ENCODE measurements around the gene FNIP1. TPM values are rescaled to one million over a fixed set of nuclear protein-coding genes. Genes with fewer than 3 reads are reported as not detected.

FNIP1 gene
- total RNA-seq, 2 donors from 2014 or later, result 19.9 to 25.6 TPM

- Mint-ChIP-seq H3K36me3 (ENCODE audit: low read depth) (no peaks in the 10 kb centered on the region), H3K27me3 (ENCODE audit: insufficient read depth) (no peaks in the 10 kb centered on the region), H3K4me3 (peak overlapping the region; percentile 96), H3K9me3 (no peaks in the 10 kb centered on the region), H3K27ac (peak overlapping the region; percentile 98), H3K4me1 (peaks cover 21% of the 10 kb centered on the region)
- Histone ChIP-seq H3K9ac (ENCODE audit: extremely low read depth, low read length, poor library complexity, severe bottlenecking) (peak overlapping the region; percentile 90), H3K27ac (ENCODE audit: low read depth, low read length) (peak overlapping the region; percentile 89), H3K27me3 (ENCODE audit: control insufficient read depth, insufficient read depth, low read length, poor library complexity, severe bottlenecking) (no peaks in the 10 kb centered on the region), H3K36me3 (ENCODE audit: control insufficient read depth, insufficient read depth, low read length) (no peaks in the 10 kb centered on the region), H3K4me1 (ENCODE audit: control insufficient read depth, insufficient read depth, low read length) (no peaks in the 10 kb centered on the region), H3K9me3 (ENCODE audit: control insufficient read depth, low read length) (no peaks in the 10 kb centered on the region), H3K4me3 (ENCODE audit: low read length) (peak overlapping the region; percentile 92)
- TF ChIP-seq CTCF (conservative IDR thresholded peaks at IDR 0.05), result no peak
- DNase-seq, result no peak
- WGBS, 2 experiments (ENCODE audit: insufficient coverage in 1 of 2, insufficient read length in 1 of 2), result 7 to 10% methylated on average over 18 to 23 of the region's 24 CpGs
Observed at GRCh38 chr5:131635684-131636572, 160.9 kb downstream of the FNIP1 start.

DNA sequence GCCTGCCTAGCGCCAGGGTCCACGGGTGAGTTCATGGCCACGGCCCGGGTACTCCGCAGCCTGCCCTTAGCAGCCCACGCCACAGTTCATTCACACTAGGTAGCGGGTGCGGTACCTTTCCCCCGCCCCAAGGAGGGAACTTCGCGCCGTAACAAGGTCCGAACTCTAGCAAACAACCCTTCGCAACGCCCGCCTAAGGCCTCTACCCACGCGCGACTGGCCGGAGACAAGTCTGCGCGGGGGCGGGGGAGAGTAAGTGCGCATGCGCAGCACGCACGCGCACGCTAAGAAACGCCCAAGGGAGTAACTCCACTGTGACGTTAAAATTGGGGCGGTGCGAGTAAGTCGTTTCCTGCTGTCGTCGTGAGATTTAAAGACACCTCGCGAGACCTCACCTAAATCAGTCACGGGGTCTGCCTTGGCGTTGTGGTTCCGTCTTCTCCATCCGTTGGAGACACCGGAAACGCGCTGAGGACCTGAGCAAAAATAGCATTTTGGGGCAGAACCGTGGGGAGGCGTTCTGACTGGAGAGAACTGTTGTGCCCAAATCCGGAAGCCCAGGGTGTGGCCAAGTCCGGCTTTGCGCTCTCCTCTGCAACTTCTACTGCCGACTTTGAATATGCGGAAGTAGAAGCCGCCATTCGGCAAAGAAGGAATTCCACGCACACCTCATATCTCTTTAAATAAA lies 161.7 kb downstream of the FNIP1 start, which contains the start of gene RAPGEF6:
Gene RAPGEF6 (minus strand): TSS at position 234 of the 688 bp plus-strand sequence. CDS start 199 bp downstream, at position 35.
- peak; percentile 49 for TF ChIP-seq CTCF (conservative IDR thresholded peaks at IDR 0.05)
- Histone ChIP-seq H3K9ac (ENCODE audit: extremely low read depth, low read length, poor library complexity, severe bottlenecking) (peak within 1 kb of the TSS; percentile 90), H3K27me3 (ENCODE audit: control insufficient read depth, insufficient read depth, low read length, poor library complexity, severe bottlenecking) (no peaks in the 10 kb centered on the region), H3K9me3 (ENCODE audit: control insufficient read depth, low read length) (no peaks in the 10 kb centered on the region), H3K4me1 (ENCODE audit: control insufficient read depth, insufficient read depth, low read length) (no peaks in the 10 kb centered on the region), H3K4me3 (ENCODE audit: low read length) (peak within 1 kb of the TSS; percentile 92), H3K27ac (ENCODE audit: low read depth, low read length) (peak within 1 kb of the TSS; percentile 89), H3K36me3 (ENCODE audit: control insufficient read depth, insufficient read depth, low read length) (no peaks in the 10 kb centered on the region)
- Mint-ChIP-seq H3K36me3 (ENCODE audit: low read depth) (no peaks in the 10 kb centered on the region), H3K4me3 (peak within 1 kb of the TSS; percentile 96), H3K27me3 (ENCODE audit: insufficient read depth) (no peaks in the 10 kb centered on the region), H3K9me3 (no peaks in the 10 kb centered on the region), H3K27ac (peak within 1 kb of the TSS; percentile 98), H3K4me1 (peaks cover 16% of the 10 kb centered on the region)
- 0% methylated on average over 28 to 55 of the region's 55 CpGs for WGBS, 2 experiments (ENCODE audit: insufficient coverage in 1 of 2, insufficient read length in 1 of 2)
- peak; percentile 98 for DNase-seq

DNA sequence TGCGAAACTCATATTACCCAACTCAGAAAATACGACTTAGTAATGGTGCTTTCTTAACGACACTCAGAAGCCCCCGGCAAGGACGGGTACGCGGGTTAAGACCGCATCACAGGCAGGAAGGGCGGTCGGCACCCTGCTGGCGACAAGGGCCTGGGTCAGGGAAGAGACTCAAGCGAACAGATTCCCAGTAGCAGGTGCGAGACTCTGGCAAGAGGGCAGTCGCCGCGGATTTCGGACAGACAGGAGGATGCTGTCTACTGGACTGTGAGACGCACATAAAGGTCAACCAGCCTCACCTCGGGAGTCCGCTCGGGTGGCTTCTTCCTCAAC lies 162.2 kb downstream of the FNIP1 start:
- no peaks in the 10 kb centered on the region for H3K27me3 Mint-ChIP-seq (ENCODE audit: insufficient read depth)
- Histone ChIP-seq H3K27ac (ENCODE audit: low read depth, low read length) (peak overlapping the region; percentile 82), H3K4me3 (ENCODE audit: low read length) (peak overlapping the region; percentile 92), H3K9me3 (ENCODE audit: control insufficient read depth, low read length) (no peaks in the 10 kb centered on the region), H3K4me1 (ENCODE audit: control insufficient read depth, insufficient read depth, low read length) (no peaks in the 10 kb centered on the region), H3K9ac (ENCODE audit: extremely low read depth, low read length, poor library complexity, severe bottlenecking) (peak overlapping the region; percentile 90), H3K27me3 (ENCODE audit: control insufficient read depth, insufficient read depth, low read length, poor library complexity, severe bottlenecking) (no peaks in the 10 kb centered on the region), H3K36me3 (ENCODE audit: control insufficient read depth, insufficient read depth, low read length) (no peaks in the 10 kb centered on the region)
- H3K4me3 Mint-ChIP-seq, result peak overlapping the region; percentile 96
- H3K27ac Mint-ChIP-seq, result peak overlapping the region; percentile 98
- TF ChIP-seq CTCF (conservative IDR thresholded peaks at IDR 0.05), result no peak
- no peaks in the 10 kb centered on the region for H3K9me3 Mint-ChIP-seq
- DNase-seq, result peak; percentile 93
- WGBS, 2 experiments (ENCODE audit: insufficient coverage in 1 of 2, insufficient read length in 1 of 2), result 0 to 1% methylated on average over 19 to 21 of the region's 21 CpGs
- no peaks in the 10 kb centered on the region for H3K36me3 Mint-ChIP-seq (ENCODE audit: low read depth)
- peaks cover 13% of the 10 kb centered on the region for H3K4me1 Mint-ChIP-seq
